ENCODE measurements around the gene PEDS1.
"Not testable (repeated sequence)": the region's sequence is repeated elsewhere in the genome, so short reads cannot be mapped to it uniquely, and the experiment has no call there.

PEDS1 gene

GRCh38 chr20:50153500-50154377 is at the start of gene PEDS1:
Gene PEDS1, minus strand, starts transcription at chr20:50153723. Its CDS starts 86 bp downstream, at chr20:50153637.
- DNase-seq (ENCODE audit: low read depth, low spot score): peak; percentile 98

DNA sequence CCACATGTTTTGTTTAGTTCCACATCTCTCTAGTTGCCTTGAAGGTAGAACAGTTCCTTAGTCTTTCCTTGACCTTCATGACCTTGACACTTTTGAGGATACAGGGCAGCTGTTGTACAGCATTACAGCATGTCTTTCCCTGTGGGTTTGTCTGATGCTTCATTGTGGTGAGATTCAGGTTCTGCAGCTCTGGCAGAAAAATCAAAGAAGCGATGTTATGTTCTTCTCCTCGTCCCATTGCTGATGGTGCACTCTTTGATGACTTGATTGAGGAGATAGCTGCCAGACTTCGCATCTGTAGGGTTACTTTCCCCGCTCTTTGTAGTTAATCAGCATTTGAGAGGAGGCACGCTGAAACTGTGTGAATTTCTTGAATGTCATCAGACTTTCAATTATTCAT is 49.2 kb upstream of the PEDS1 start:
- no peak for DNase-seq (ENCODE audit: low read depth, low spot score)

- DNase-seq (ENCODE audit: low read depth, low spot score): not testable (repeated sequence)
Observed at GRCh38 chr20:50201710-50202109, 48.2 kb upstream of the PEDS1 start.

GRCh38 chr20:50200482-50201104 is 47.1 kb upstream of the PEDS1 start:
- DNase-seq (ENCODE audit: low read depth, low spot score): no peak

DNA sequence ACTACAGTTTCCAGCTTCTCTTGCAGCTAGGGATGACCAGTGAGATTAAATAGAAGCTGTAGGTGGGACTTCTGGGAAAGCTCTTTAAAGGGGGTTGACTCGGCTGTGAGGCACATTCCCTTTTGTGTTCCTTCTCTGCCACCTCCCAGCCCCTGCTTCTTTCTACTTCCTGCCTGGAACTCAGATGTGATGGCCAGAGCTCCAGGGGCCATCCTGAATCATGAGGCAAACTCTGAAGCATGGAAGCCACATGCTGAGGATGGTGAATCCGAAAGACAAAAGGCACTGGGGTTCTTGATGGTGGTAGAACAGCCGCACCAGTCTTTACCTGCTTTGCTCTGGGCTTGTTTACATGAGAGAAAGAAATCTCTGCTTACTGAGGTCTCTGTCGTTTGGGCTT is 46.2 kb upstream of the PEDS1 start:
- DNase-seq (ENCODE audit: low read depth, low spot score): no peak

GRCh38 chr20:50198716-50199115 is 45.2 kb upstream of the PEDS1 start:
- DNase-seq (ENCODE audit: low read depth, low spot score): no peak

DNA sequence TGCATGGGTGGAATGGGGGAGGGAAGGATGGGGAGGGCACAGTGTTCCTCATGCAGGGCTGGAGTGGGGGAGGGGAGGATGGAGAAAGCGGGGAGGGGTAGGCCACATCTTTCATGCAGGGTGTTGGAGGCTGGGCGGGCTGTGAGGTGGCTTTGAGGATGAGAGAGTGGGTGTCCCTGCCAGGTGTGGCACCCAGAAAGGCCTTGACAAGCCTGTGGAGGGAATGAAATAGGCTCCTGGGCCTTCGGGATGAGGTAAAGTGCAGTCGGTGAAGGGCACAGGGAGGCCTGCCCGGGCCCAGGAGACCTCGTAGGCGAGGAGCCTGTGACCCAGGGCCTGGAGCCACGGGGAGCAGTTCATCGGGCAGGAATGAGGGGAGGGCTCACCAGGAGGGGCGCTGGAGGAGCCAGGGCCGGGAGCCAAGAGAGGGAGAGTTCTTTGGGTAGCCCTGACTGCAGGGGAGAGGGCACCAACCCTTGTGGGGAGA is 44.7 kb upstream of the PEDS1 start:
- DNase-seq (ENCODE audit: low read depth, low spot score): no peak

DNA sequence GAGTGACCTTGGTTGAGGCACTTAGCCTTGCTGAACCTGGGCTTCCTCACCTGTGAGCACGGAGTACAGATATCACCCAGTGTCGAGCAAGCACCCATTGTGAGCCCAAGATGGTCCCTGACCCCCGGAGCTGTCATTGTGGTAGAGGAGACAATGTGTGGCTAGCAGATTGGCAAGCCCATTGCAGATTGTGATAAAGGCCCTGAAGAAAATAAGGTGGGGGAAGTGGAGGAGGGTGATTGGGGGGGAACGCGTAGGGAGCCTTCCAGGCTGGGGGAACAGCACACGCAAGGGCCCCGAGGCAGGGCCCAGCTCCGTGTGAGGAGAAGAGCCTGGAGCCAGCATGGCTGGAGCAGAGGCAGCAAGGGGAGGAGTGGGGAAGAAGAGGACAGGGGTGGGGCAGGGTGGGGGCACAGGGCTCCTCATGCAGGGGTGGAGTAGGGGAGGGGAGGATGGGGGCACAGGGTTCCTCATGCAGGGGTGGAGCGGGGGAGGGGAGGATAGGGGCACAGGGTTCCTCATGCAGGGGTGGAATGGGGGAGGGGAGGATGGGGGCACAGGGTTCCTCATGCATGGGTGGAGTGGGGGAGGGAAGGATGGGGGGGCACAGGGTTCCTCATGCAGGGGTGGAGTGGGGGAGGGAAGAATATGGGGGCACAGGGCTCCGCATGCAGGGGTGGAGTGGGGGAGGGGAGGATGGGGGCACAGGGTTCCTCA is 44.1 kb upstream of the PEDS1 start:
- DNase-seq (ENCODE audit: low read depth, low spot score): no peak

- no peak for DNase-seq (ENCODE audit: low read depth, low spot score)
Observed at GRCh38 chr20:50196896-50197295, 43.4 kb upstream of the PEDS1 start.

DNA sequence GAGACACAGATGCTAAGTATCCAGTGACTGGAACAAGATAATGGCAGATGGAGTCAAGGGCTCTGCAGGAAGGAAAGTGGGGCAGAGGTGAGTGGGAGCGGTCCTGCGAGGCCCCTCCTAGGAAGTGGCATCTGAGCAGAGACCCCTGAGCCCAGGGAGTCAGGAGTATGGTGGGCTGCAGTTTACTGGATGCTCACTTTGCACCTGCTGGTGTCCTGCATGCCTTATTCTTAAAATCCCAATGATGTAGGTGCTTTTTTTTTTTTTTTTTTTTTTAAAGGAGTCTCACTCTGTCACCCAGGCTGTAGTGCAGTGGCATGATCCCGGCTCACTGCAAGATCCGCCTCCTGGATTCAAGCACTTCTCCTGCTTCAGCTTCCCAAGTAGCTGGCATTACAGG is 42.7 kb upstream of the PEDS1 start:
- DNase-seq (ENCODE audit: low read depth, low spot score): no peak

DNA sequence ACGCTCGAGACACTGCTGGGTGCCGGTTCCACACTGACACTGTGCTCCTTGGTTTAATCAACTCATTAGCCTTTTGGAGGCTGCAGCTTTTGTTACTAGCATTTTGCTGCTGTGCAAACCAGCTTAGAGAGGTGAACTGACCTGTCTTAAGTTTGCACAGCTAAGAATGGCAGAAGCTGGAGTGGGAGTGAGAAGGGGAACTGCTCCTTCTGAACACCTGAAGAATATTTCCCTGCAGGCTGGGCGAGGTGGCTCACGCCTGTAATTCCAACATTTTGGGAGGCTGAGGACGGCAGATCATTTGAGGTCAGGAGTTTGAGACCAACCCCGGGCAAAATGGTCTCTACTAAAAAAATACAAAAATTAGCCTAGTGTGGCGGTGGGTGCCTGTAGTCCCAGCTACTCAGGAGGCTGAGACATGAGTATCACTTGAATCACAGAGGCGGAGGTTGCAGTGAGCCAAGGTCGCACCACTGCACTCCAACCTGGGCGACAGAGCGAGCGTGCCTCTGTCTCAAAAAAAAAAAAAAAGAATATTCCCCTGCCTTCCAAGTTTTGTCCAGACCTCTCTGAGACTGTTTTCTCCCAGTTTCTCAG is 42.1 kb upstream of the PEDS1 start:
- DNase-seq (ENCODE audit: low read depth, low spot score): no peak

DNA sequence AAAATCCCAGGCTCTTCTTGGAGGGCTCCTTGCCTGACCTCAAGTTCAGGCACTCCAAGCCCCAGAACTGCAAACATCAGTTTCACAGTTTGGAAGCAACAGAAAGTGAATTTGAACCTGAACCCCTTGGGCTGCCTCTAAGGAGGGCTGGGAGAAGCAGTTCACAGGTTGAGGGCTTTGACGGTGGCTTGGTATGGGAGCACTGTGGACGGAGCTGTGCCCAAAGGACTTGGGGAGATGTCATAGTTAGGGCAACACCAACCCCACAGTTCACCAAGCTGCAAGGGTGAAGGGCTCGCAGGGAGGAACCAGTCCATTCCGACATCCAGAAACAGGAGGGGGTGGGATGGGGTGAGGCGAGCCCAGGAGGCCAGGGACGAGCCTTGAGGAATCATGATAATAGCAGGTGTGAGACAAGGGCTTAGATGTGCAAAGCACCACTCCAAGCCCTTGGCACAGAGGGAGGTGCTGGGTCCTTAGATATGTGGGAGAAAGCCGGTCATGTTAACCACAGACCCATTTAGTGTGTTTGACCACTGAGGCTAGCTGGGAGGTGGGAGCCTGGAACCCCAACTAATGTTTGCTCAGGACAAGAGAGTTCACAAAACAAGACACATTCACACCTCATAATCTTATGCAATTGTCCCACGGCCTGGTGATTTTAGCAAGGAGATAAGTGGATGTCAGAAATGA is 41.5 kb upstream of the PEDS1 start:
- DNase-seq (ENCODE audit: low read depth, low spot score): no peak

GRCh38 chr20:50194422-50194830 is 40.9 kb upstream of the PEDS1 start:
- DNase-seq (ENCODE audit: low read depth, low spot score): no peak

- DNase-seq (ENCODE audit: low read depth, low spot score): peak; percentile 16
Observed at GRCh38 chr20:50193836-50194421, 40.4 kb upstream of the PEDS1 start.

GRCh38 chr20:50193199-50193835 is 39.8 kb upstream of the PEDS1 start:
- peak; percentile 43 for DNase-seq (ENCODE audit: low read depth, low spot score)

DNA sequence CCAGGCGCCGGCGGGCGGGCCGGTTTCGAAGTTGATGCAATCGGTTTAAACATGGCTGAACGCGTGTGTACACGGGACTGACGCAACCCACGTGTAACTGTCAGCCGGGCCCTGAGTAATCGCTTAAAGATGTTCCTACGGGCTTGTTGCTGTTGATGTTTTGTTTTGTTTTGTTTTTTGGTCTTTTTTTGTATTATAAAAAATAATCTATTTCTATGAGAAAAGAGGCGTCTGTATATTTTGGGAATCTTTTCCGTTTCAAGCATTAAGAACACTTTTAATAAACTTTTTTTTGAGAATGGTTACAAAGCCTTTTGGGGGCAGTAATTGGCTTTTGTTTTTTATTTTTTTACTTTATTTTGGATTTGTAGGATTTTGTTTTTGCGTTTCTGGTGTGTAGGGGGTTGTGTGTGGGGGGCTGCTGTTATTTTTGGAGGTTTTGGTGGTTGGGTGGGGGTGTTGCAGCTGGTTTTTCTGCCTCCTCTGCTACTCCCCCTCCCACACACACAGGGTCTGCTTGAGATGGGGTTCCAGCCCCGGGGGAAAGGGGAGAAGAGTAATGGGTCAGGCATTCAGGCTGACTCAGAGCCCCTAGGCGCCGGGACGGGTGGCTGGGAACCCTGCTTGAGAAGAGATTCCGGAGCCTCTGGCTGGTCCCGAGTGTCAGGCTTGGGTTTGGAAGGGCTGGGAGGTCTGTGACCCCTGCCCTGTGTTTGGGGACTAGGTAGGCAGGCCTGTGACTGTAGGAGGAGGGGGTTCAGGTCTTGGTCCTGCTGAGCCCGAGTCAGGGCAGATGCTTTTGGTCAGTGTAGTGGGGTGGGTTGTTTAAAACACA is 39.1 kb upstream of the PEDS1 start:
- peak; percentile 91 for DNase-seq (ENCODE audit: low read depth, low spot score)

GRCh38 chr20:50191544-50192363 is 38.2 kb upstream of the PEDS1 start:
- peak; percentile 82 for DNase-seq (ENCODE audit: low read depth, low spot score)

- no peak for DNase-seq (ENCODE audit: low read depth, low spot score)
Observed at GRCh38 chr20:50191065-50191543, 37.6 kb upstream of the PEDS1 start.
